ENCODE measurements around the gene SLC66A2.

DNA sequence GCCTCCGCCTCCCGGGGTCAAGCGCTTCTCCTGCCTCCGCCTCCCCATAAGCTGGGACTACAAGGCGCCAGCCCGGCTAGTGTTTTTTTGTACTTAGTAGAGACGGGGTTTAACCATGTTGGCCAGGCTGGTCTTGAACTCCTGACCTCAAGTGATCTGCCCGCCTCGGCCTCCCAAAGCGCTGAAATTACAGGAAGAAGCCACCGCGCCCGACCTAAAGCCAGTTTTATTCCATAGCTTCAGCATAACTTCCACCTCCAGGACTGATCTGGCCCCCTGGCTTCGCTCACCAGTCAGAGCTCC, 37.7 kb upstream of the SLC66A2 start:
- TF ChIP-seq, protein P1, sequence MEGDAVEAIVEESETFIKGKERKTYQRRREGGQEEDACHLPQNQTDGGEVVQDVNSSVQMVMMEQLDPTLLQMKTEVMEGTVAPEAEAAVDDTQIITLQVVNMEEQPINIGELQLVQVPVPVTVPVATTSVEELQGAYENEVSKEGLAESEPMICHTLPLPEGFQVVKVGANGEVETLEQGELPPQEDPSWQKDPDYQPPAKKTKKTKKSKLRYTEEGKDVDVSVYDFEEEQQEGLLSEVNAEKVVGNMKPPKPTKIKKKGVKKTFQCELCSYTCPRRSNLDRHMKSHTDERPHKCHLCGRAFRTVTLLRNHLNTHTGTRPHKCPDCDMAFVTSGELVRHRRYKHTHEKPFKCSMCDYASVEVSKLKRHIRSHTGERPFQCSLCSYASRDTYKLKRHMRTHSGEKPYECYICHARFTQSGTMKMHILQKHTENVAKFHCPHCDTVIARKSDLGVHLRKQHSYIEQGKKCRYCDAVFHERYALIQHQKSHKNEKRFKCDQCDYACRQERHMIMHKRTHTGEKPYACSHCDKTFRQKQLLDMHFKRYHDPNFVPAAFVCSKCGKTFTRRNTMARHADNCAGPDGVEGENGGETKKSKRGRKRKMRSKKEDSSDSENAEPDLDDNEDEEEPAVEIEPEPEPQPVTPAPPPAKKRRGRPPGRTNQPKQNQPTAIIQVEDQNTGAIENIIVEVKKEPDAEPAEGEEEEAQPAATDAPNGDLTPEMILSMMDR (IDR thresholded peaks at IDR 0.05; ENCODE audit: low read length): no peak
- no peak for TF ChIP-seq EZH2 (optimal IDR thresholded peaks at IDR 0.05; ENCODE audit: low read depth, low read length)
- TF ChIP-seq EZH2phosphoT487 (IDR thresholded peaks at IDR 0.05; ENCODE audit: low read length): no peak

Data from MM.1S (cell line).